OCI-LY3 (cell line): ENCODE results near the gene CCR8.

Experiments used
- H2AFZ ChIP-seq: fragments of 200-600, 300-600 bp; shearing (Covaris generic); 2 replicates; pipeline ENCODE4 v1.6.0; 2014; ENCODE audit warnings: antibody characterized with exemption, low read depth, low read length
- H3K27ac ChIP-seq: fragments of 200-600, 300-600 bp; sonication (generic); 2 replicates; pipeline ENCODE4 v1.5.1; 2014; ENCODE audit warnings: mild to moderate bottlenecking, low read length, moderate library complexity, mixed read lengths
- H3K27me3 ChIP-seq: fragments of 200-600, 300-600 bp; sonication (generic); 2 replicates; pipeline ENCODE4 v1.6.1; 2014; ENCODE audit warnings: low read depth, low read length, mixed read lengths
- H3K36me3 ChIP-seq: fragments of 200-600, 300-600 bp; sonication (generic); replicated peaks from 2 replicates; pipeline ENCODE3; 2014; ENCODE audit warnings: low read depth, low read length, mixed read lengths
- H3K4me1 ChIP-seq: fragments of 300-600, 200-600 bp; sonication (generic); 2 replicates; pipeline ENCODE4 v1.6.1; 2014; ENCODE audit warnings: low read length, mixed read lengths
- H3K4me2 ChIP-seq: fragments of 200-600, 300-600 bp; sonication (generic); 2 replicates; pipeline ENCODE4 v1.6.1; 2014; ENCODE audit warnings: low read length, mixed read lengths
- H3K4me3 ChIP-seq: fragments of 300-600, 200-600 bp; sonication (generic); 2 replicates; pipeline ENCODE4 v1.5.1; 2014; ENCODE audit warnings: antibody characterized with exemption, mild to moderate bottlenecking, low read length, moderate library complexity
- H3K79me2 ChIP-seq: fragments of 300-600, 200-600 bp; shearing (Covaris generic); 2 replicates; pipeline ENCODE4 v1.6.1; 2014; ENCODE audit warnings: mild to moderate bottlenecking, low read length, mixed read lengths
- H3K9ac ChIP-seq: fragments of 300-600, 200-600 bp; shearing (Covaris generic); 2 replicates; pipeline ENCODE4 v1.6.0; 2014; ENCODE audit warnings: mild to moderate bottlenecking, low read length, moderate library complexity
- H3K9me3 ChIP-seq: fragments of 200-600, 300-600 bp; shearing (Covaris generic); 2 replicates; pipeline ENCODE4 v1.6.1; 2014; ENCODE audit warnings: low read length, mixed read lengths; ENCODE audit not compliant: insufficient read depth
- H4K20me1 ChIP-seq: fragments of 200-600, 300-600 bp; sonication (generic); 2 replicates; pipeline ENCODE4 v1.6.1; 2016; ENCODE audit warnings: low read length, mixed read lengths; ENCODE audit not compliant: insufficient read depth
- CTCF ChIP-seq: fragments of 200-600, 300-600 bp; sonication (generic); IDR thresholded peaks from 2 replicates; pipeline ENCODE4 v1.5.1; 2014; ENCODE audit warnings: antibody characterized with exemption, low read length, low read depth
- EZH2phosphoT487 ChIP-seq: fragments of 200-600 bp; shearing (Covaris generic); IDR thresholded peaks from 2 replicates; pipeline ENCODE4 v1.6.1; 2018; ENCODE audit warnings: antibody characterized with exemption, mixed run types, low read depth

CCR8 gene

DNA sequence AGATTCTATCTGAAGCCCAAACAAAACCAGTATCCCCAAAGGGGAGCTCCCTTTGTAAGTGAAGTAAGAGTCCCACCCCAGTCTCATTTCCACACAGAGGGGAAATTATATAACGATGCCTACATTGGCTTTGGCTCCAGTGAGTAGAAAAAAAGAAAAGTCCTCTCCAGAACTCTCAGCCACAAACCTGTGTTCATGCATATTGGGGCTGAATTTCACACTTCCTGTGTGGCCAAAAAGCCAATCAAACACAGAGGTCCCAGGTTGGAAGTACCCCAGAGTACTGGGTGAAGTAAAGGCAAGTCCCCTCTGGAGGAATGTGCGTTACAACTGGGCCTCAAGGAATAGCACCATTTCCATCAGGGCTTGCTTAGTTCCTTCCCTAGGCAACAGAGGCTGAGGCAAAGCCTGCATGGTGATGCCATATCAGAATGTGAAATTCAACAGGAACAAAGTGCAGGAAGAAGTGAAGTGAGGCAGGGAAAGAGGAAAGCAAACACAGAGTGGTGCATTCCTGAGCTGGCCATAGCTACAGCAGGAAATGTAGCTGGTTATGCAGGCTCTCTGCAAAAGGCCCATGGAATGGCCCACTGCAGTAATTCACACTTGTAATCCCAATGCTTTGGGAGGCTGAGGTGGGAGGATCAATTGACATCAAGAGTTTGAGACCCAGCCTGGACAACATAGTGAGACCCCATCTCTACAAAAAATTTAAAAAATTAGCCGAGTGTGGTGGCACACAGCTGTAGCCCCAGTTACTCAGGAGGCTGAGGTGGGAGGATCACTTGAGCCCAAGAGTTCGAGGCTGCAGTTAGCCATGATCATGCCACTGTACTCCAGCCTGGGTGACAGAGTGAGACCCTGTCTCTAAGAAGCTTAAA, 33.1 kb upstream of the CCR8 start:
- H3K79me2 ChIP-seq = no peaks in the 10 kb centered on the region
- TF ChIP-seq CTCF (no peak), EZH2phosphoT487 (no peak)
- H2AFZ ChIP-seq = no peak overlapping the region

DNA sequence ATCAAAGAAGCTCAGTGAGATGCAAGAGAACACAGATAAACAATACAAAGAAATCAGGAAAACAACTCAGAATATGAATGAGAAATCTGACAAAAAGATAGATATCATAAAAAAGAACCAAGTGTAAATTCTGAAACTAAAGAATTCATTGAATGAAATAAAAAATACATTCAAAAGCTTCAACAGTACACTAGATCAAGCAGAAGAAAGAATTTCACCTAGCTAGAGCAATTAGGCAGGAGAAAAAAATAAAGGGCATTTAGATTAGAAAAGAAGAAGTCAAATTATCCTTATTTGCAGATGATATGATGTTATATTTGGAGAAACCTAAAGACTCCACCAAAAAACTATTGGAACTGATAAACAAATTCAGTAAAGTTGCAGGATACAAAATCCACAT, 30.2 kb upstream of the CCR8 start:
- Histone ChIP-seq H3K27me3 (no peaks in the 10 kb centered on the region), H3K9ac (no peak overlapping the region), H4K20me1 (no peaks in the 10 kb centered on the region), H3K4me1 (peaks cover 19% of the 10 kb centered on the region), H2AFZ (no peak overlapping the region), H3K9me3 (peaks cover 25% of the 10 kb centered on the region), H3K36me3 (peaks cover 3% of the 10 kb centered on the region), H3K27ac (no peak overlapping the region), H3K4me3 (no peak overlapping the region), H3K79me2 (no peaks in the 10 kb centered on the region), H3K4me2 (no peak overlapping the region)
- TF ChIP-seq EZH2phosphoT487 (no peak), CTCF (no peak)

More for the DNA sequence above, 33.1 kb upstream of the CCR8 start:
- no peaks in the 10 kb centered on the region for H4K20me1 ChIP-seq
- H3K9ac ChIP-seq = no peak overlapping the region
- no peak overlapping the region for H3K4me3 ChIP-seq
- no peaks in the 10 kb centered on the region for H3K27me3 ChIP-seq
- H3K4me1 ChIP-seq = peaks cover 19% of the 10 kb centered on the region
- no peak overlapping the region for H3K27ac ChIP-seq
- no peak overlapping the region for H3K4me2 ChIP-seq
- H3K36me3 ChIP-seq = peaks cover 3% of the 10 kb centered on the region
- peaks cover 25% of the 10 kb centered on the region for H3K9me3 ChIP-seq

DNA sequence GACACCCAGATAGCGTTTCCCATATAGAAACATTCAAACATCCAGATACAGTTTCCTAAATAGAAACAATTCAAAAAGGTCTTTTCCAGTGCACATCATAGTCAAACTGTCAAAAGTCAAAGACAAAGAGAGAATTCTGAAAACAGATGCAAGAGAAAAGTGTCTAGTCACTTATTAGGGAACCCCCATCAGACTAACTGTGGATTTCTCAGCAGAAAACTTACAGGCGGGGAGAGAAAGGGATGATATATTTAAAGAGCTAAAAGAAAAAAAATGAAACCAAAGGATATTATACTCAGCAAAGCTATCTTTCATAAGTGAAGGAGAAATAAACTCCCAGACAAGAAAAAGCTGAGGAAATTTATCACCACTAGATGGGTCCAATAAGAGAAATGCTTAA, 27.3 kb upstream of the CCR8 start:
- no peaks in the 10 kb centered on the region for H3K27me3 ChIP-seq
- peaks cover 25% of the 10 kb centered on the region for H3K9me3 ChIP-seq
- H3K79me2 ChIP-seq = no peaks in the 10 kb centered on the region
- no peak overlapping the region for H3K9ac ChIP-seq
- TF ChIP-seq EZH2phosphoT487 (no peak), CTCF (no peak)
- peaks cover 3% of the 10 kb centered on the region for H3K36me3 ChIP-seq
- H3K4me3 ChIP-seq = no peak overlapping the region
- no peak overlapping the region for H3K4me2 ChIP-seq
- H3K4me1 ChIP-seq = no peaks in the 10 kb centered on the region
- no peak overlapping the region for H3K27ac ChIP-seq
- H4K20me1 ChIP-seq = no peaks in the 10 kb centered on the region
- no peak overlapping the region for H2AFZ ChIP-seq

DNA sequence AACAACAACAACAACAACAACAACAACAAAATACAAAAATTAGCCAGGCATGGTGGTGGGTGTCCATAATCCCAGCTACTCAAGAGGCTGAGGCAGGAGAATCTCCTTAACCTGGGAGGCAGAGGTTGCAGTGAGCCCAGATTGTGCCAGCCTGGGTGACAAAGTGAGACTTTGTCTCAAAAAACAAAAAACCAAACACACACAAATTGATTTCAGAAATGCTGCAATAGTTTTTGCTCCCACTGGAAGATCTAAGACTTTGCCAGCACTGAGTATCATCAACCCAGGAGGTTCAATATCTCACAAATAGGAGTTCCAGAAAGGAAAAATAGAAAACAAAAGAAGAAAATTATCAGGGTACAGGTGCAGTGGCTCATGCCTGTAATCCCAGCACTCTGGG, 16.2 kb upstream of the CCR8 start:
- Histone ChIP-seq H3K27me3 (no peaks in the 10 kb centered on the region), H3K4me3 (no peak overlapping the region), H3K9me3 (no peaks in the 10 kb centered on the region), H3K79me2 (no peaks in the 10 kb centered on the region), H3K36me3 (no peaks in the 10 kb centered on the region), H2AFZ (no peak overlapping the region), H3K4me1 (peaks cover 5% of the 10 kb centered on the region), H4K20me1 (no peaks in the 10 kb centered on the region), H3K4me2 (no peak overlapping the region), H3K27ac (no peak overlapping the region), H3K9ac (no peak overlapping the region)
- TF ChIP-seq CTCF = no peak
- TF ChIP-seq EZH2phosphoT487 = no peak
